Activated CD4-positive, alpha-beta T cell treated with anti-CD3 and anti-CD28 coated beads, Interleukin-2, amount 50 U/mL, for 48 hours (primary cell): ENCODE results near the gene ATP1A2.

ENCODE experiments used
- DNase-seq, 2 experiments: peaks; one replicate each; pipeline ENCODE4 v3.0.0-alpha.2; 2020

Gene ATP1A2

GRCh38 chr1:160186246-160186645 is 70.7 kb downstream of the ATP1A2 start:
- no peak for DNase-seq

- DNase-seq = no peak
Observed at GRCh38 chr1:160186729-160187128, 71.2 kb downstream of the ATP1A2 start.

- no peak for DNase-seq
Observed at GRCh38 chr1:160187407-160187806, 71.8 kb downstream of the ATP1A2 start.

- DNase-seq = no peak
Observed at GRCh38 chr1:160188341-160188740, 72.8 kb downstream of the ATP1A2 start.

GRCh38 chr1:160189649-160190625 is 74.4 kb downstream of the ATP1A2 start, which contains the start of gene CASQ1:
Gene CASQ1, plus strand, starts transcription at chr1:160190575. Its CDS starts 177 bp downstream, at chr1:160190752.
- no peak for DNase-seq

GRCh38 chr1:160191756-160192155 is 76.2 kb downstream of the ATP1A2 start:
- no peak for DNase-seq

GRCh38 chr1:160192234-160192633 is 76.7 kb downstream of the ATP1A2 start:
- no peak for DNase-seq
